HCT116 (cell line): ENCODE results near the gene ANKRD44.

Experiments
- CBX3 ChIP-seq: IDR thresholded peaks from 2 replicates; pipeline ENCODE4 v1.6.1; 2012; ENCODE audit warnings: low read depth
- MAX ChIP-seq: IDR thresholded peaks from 2 replicates; pipeline ENCODE4 v1.6.1; 2012
- POLR2A ChIP-seq: IDR thresholded peaks from 2 replicates; pipeline ENCODE4 v1.7.0; 2011; ENCODE audit warnings: borderline replicate concordance; ENCODE audit not compliant: insufficient read depth, insufficient read length; ENCODE audit errors: extremely low read depth
- POLR2AphosphoS5 ChIP-seq: IDR thresholded peaks from 2 replicates; pipeline ENCODE4 v1.6.1; 2011; ENCODE audit warnings: mild to moderate bottlenecking, low read depth, low read length, moderate library complexity
- REST ChIP-seq: IDR thresholded peaks from 2 replicates; pipeline ENCODE4 v1.6.1; 2012; ENCODE audit warnings: low read depth
- SP1 ChIP-seq: IDR thresholded peaks from 2 replicates; pipeline ENCODE4 v1.6.1; 2012; ENCODE audit warnings: low read depth
- SRF ChIP-seq: IDR thresholded peaks from 2 replicates; pipeline ENCODE4 v1.6.1; 2012; ENCODE audit warnings: low read depth
- YY1 ChIP-seq: IDR thresholded peaks from 2 replicates; pipeline ENCODE4 v1.6.1; 2011; ENCODE audit warnings: low read length, low read depth, moderate library complexity, mild to moderate bottlenecking; ENCODE audit not compliant: insufficient replicate concordance; ENCODE audit errors: extremely low read depth
- TF ChIP-seq, protein P1 (sequence below), 3 experiments: fragments of 200-600 bp in 1 of 3; sonication (generic) in 1 of 3; IDR thresholded peaks in 2 of 3; conservative IDR thresholded peaks in 1 of 3; 2 replicates each; pipeline ENCODE4 v1.5.1; 2012 to 2017; ENCODE audit warnings: low read depth in 2 of 3, low read length in 2 of 3, antibody characterized with exemption in 1 of 3, borderline replicate concordance in 1 of 3, control low read depth in 1 of 3, mild to moderate bottlenecking in 1 of 3, mixed read lengths in 1 of 3, mixed run types in 1 of 3, moderate library complexity in 1 of 3; ENCODE audit not compliant: insufficient read depth in 1 of 3

- TF ChIP-seq, protein P1, sequence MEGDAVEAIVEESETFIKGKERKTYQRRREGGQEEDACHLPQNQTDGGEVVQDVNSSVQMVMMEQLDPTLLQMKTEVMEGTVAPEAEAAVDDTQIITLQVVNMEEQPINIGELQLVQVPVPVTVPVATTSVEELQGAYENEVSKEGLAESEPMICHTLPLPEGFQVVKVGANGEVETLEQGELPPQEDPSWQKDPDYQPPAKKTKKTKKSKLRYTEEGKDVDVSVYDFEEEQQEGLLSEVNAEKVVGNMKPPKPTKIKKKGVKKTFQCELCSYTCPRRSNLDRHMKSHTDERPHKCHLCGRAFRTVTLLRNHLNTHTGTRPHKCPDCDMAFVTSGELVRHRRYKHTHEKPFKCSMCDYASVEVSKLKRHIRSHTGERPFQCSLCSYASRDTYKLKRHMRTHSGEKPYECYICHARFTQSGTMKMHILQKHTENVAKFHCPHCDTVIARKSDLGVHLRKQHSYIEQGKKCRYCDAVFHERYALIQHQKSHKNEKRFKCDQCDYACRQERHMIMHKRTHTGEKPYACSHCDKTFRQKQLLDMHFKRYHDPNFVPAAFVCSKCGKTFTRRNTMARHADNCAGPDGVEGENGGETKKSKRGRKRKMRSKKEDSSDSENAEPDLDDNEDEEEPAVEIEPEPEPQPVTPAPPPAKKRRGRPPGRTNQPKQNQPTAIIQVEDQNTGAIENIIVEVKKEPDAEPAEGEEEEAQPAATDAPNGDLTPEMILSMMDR (IDR thresholded peaks at IDR 0.05 in 2 of 3, conservative IDR thresholded peaks at IDR 0.05 in 1 of 3; ENCODE audit: borderline replicate concordance in 1 of 3, insufficient read depth in 1 of 3, low read depth in 2 of 3, low read length in 2 of 3) = no peak
- no peak for TF ChIP-seq POLR2AphosphoS5
- TF ChIP-seq MAX = no peak
- TF ChIP-seq POLR2A = no peak
- TF ChIP-seq SP1 = no peak
- TF ChIP-seq SRF = no peak
- TF ChIP-seq REST = no peak
- no peak for TF ChIP-seq YY1
- no peak for TF ChIP-seq CBX3
Observed at GRCh38 chr2:197306696-197307040, 3.9 kb downstream of the ANKRD44 start.
